Liver (tissue), 10 donors: ENCODE measurements around the gene TMIGD3. TPM values are rescaled to one million over a fixed set of nuclear protein-coding genes. Genes with fewer than 3 reads are reported as not detected.

Source experiments
- DNase-seq: peaks from one replicate; pipeline ENCODE4 v3.0.0-alpha.2; 2017; ENCODE audit warnings: low spot score
- H3K27ac ChIP-seq, 2 donors: one replicate each; pipeline ENCODE4 v1.7.0; 2013; ENCODE audit warnings: inconsistent platforms in 2 of 2, low read length in 2 of 2, control low read depth in 1 of 2, low read depth in 1 of 2, mild to moderate bottlenecking in 1 of 2
- H3K27me3 ChIP-seq, 4 donors: one replicate each; pipeline versions ENCODE4 v1.6.1 to v1.7.0; 2013; ENCODE audit warnings: low read length in 3 of 4, inconsistent platforms in 1 of 4, mild to moderate bottlenecking in 1 of 4, moderate library complexity in 1 of 4; ENCODE audit not compliant: control insufficient read depth in 4 of 4, insufficient read depth in 4 of 4
- H3K36me3 ChIP-seq, 4 donors: one replicate each; pipeline versions ENCODE4 v1.6.1 to v1.7.0; 2013; ENCODE audit warnings: low read length in 3 of 4, mild to moderate bottlenecking in 3 of 4, low read depth in 1 of 4, moderate library complexity in 1 of 4; ENCODE audit not compliant: control insufficient read depth in 4 of 4, insufficient read depth in 3 of 4
- H3K4me1 ChIP-seq, 4 donors: one replicate each; pipeline versions ENCODE4 v1.6.1 to v1.7.0; 2013; ENCODE audit warnings: low read length in 3 of 4, mild to moderate bottlenecking in 3 of 4, moderate library complexity in 1 of 4; ENCODE audit not compliant: control insufficient read depth in 4 of 4, insufficient read depth in 4 of 4
- H3K4me3 ChIP-seq, 3 donors: one replicate each; pipeline versions ENCODE4 v1.6.1 to v1.7.0; 2013; ENCODE audit warnings: low read length in 3 of 3, control low read depth in 1 of 3, low read depth in 1 of 3, mild to moderate bottlenecking in 1 of 3
- H3K9ac ChIP-seq, 2 donors: one replicate each; pipeline ENCODE4 v1.7.0; 2013; ENCODE audit warnings: low read length in 2 of 2, mild to moderate bottlenecking in 2 of 2, moderate library complexity in 2 of 2, control low read depth in 1 of 2, low read depth in 1 of 2
- H3K9me3 ChIP-seq, 4 donors: one replicate each; pipeline versions ENCODE4 v1.6.1 to v1.7.0; 2013; ENCODE audit warnings: low read length in 3 of 4; ENCODE audit not compliant: control insufficient read depth in 4 of 4
- EGR1 ChIP-seq, 2 donors: IDR thresholded peaks; 2 replicates each; pipeline ENCODE4 v1.6.1; 2016 to 2018; ENCODE audit warnings: antibody characterized with exemption in 2 of 2, low read depth in 2 of 2
- FOXA1 ChIP-seq: IDR thresholded peaks from 2 replicates; pipeline ENCODE4 v1.6.1; 2016; ENCODE audit warnings: antibody characterized with exemption
- FOXA2 ChIP-seq: IDR thresholded peaks from 2 replicates; pipeline ENCODE4 v1.6.1; 2016; ENCODE audit warnings: antibody characterized with exemption
- GABPA ChIP-seq, 2 donors: IDR thresholded peaks in 1 of 2; conservative IDR thresholded peaks in 1 of 2; 2 replicates each; pipeline ENCODE4 v1.6.1; 2016; ENCODE audit warnings: antibody characterized with exemption in 2 of 2, mild to moderate bottlenecking in 1 of 2, moderate library complexity in 1 of 2
- HNF4A ChIP-seq, 2 donors: conservative IDR thresholded peaks; 2 replicates each; pipeline ENCODE4 v1.6.1; 2016; ENCODE audit warnings: antibody characterized with exemption in 2 of 2, mild to moderate bottlenecking in 2 of 2
- HNF4G ChIP-seq: IDR thresholded peaks from 2 replicates; pipeline ENCODE4 v1.6.1; 2016; ENCODE audit warnings: antibody characterized with exemption
- JUND ChIP-seq, 2 donors: IDR thresholded peaks; 2 replicates each; pipeline ENCODE4 v1.6.1; 2016; ENCODE audit warnings: antibody characterized with exemption in 2 of 2
- MAX ChIP-seq: IDR thresholded peaks from 2 replicates; pipeline ENCODE4 v1.6.1; 2016; ENCODE audit warnings: antibody characterized with exemption
- RAD21 ChIP-seq, 2 donors: IDR thresholded peaks; 2 replicates each; pipeline ENCODE4 v1.6.1; 2016; ENCODE audit warnings: antibody characterized with exemption in 2 of 2, mild to moderate bottlenecking in 2 of 2
- REST ChIP-seq: IDR thresholded peaks from 2 replicates; pipeline ENCODE4 v1.6.1; 2016; ENCODE audit warnings: antibody characterized with exemption, mild to moderate bottlenecking
- RXRA ChIP-seq, 2 donors: IDR thresholded peaks; 2 replicates each; pipeline ENCODE4 v1.6.1; 2017 to 2018; ENCODE audit warnings: antibody characterized with exemption in 2 of 2, mild to moderate bottlenecking in 1 of 2
- SP1 ChIP-seq: IDR thresholded peaks from 2 replicates; pipeline ENCODE4 v1.6.1; 2018; ENCODE audit warnings: antibody characterized with exemption, mild to moderate bottlenecking
- TAF1 ChIP-seq: conservative IDR thresholded peaks from 2 replicates; pipeline ENCODE4 v1.6.1; 2016; ENCODE audit warnings: antibody characterized with exemption, mild to moderate bottlenecking
- YY1 ChIP-seq: IDR thresholded peaks from 2 replicates; pipeline ENCODE4 v1.6.1; 2016; ENCODE audit warnings: antibody characterized with exemption, mild to moderate bottlenecking
- WGBS: extraction: QIAGEN DNeasy Blood & Tissue Kit; methylation state at CpG from one replicate; pipeline ENCODE4 v1.1.7; 2013; 5-methylcytosine and 5-hydroxymethylcytosine counted together
- polyA plus RNA-seq, 2 donors: library from polyadenylated mRNA; stranded (reverse) in 1 of 2; unstranded in 1 of 2; fragments of 200-250 nt in 1 of 2; fragments of >200 nt in 1 of 2; fragmentation: Nextera tagmentation in 1 of 2; extraction: Ambion mirVana in 1 of 2; gene quantifications; one replicate each; pipeline versions ENCODE4 v1.2.1 to v1.2.3, GENCODE V29; 2013 to 2015
- small RNA-seq: library from RNA; depleted of rRNA; stranded (forward); fragments of <200 nt; gene quantifications from one replicate; pipeline ENCODE3, GENCODE V24; 2014
- total RNA-seq, 2 donors: library from RNA; depleted of rRNA; stranded (reverse); fragments of >200 nt; gene quantifications; one replicate each; pipeline ENCODE4 v1.2.3, GENCODE V29; 2014
- TF ChIP-seq, protein P1 (sequence below): fragments of 150-350 bp; IDR thresholded peaks from 2 replicates; pipeline ENCODE4 v1.5.1; 2017; ENCODE audit warnings: improper control_type of control experiment, low read depth, low read length; ENCODE audit not compliant: missing input control
- TF ChIP-seq, protein P2 (sequence below): IDR thresholded peaks from 2 replicates; pipeline ENCODE4 v1.6.1; 2016; ENCODE audit warnings: antibody characterized with exemption
- donor health status: healthy.
- donor health status: healthy.
- donor health status: healthy.
- donor health status: healthy.
- donor health status: healthy.

The TMIGD3 gene
- total and polyA plus RNA-seq, 4 donors: 2.6 to 5.9 (median 4.6) TPM

GRCh38 chr1:111439461-111440351 lies 63.7 kb downstream of the TMIGD3 start:
- 88% methylated on average over 3 of the region's 3 CpGs for WGBS
- Histone ChIP-seq H3K27ac (no peak overlapping the region), H3K4me3 (no peak overlapping the region), H3K27me3 (no peaks in the 10 kb centered on the region), H3K9me3 (no peaks in the 10 kb centered on the region), H3K36me3 (peaks cover 8 to 59% (median 47%) of the 10 kb centered on the region in 4 donors), H3K4me1 (no peaks in the 10 kb centered on the region), H3K9ac (no peak overlapping the region)
- TF ChIP-seq RAD21 (IDR thresholded peaks at IDR 0.05): no peak
- no peak for TF ChIP-seq FOXA2
- no peak for TF ChIP-seq RXRA (IDR thresholded peaks at IDR 0.05)
- TF ChIP-seq FOXA1: no peak
- DNase-seq: no peak

- TF ChIP-seq FOXA2: no peak
- TF ChIP-seq MAX: no peak
- no peak for TF ChIP-seq GABPA (IDR thresholded peaks at IDR 0.05 in 1 of 2, conservative IDR thresholded peaks at IDR 0.05 in 1 of 2)
- no peak for TF ChIP-seq RXRA (IDR thresholded peaks at IDR 0.05)
- no peak for TF ChIP-seq HNF4G
- TF ChIP-seq SP1: no peak
- no peak for TF ChIP-seq YY1
- no peak for TF ChIP-seq RAD21 (IDR thresholded peaks at IDR 0.05)
- no peak for TF ChIP-seq TAF1
- TF ChIP-seq REST: no peak
- TF ChIP-seq, protein P1, sequence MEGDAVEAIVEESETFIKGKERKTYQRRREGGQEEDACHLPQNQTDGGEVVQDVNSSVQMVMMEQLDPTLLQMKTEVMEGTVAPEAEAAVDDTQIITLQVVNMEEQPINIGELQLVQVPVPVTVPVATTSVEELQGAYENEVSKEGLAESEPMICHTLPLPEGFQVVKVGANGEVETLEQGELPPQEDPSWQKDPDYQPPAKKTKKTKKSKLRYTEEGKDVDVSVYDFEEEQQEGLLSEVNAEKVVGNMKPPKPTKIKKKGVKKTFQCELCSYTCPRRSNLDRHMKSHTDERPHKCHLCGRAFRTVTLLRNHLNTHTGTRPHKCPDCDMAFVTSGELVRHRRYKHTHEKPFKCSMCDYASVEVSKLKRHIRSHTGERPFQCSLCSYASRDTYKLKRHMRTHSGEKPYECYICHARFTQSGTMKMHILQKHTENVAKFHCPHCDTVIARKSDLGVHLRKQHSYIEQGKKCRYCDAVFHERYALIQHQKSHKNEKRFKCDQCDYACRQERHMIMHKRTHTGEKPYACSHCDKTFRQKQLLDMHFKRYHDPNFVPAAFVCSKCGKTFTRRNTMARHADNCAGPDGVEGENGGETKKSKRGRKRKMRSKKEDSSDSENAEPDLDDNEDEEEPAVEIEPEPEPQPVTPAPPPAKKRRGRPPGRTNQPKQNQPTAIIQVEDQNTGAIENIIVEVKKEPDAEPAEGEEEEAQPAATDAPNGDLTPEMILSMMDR: no peak
- TF ChIP-seq JUND (IDR thresholded peaks at IDR 0.05): no peak
- no peak for TF ChIP-seq HNF4A (conservative IDR thresholded peaks at IDR 0.05)
- TF ChIP-seq EGR1 (IDR thresholded peaks at IDR 0.05; ENCODE audit: low read depth in 2 of 2): no peak
- TF ChIP-seq, protein P2, sequence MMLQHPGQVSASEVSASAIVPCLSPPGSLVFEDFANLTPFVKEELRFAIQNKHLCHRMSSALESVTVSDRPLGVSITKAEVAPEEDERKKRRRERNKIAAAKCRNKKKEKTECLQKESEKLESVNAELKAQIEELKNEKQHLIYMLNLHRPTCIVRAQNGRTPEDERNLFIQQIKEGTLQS: no peak
- TF ChIP-seq FOXA1: no peak
- 78% methylated on average over 3 of the region's 3 CpGs for WGBS
- no peak overlapping the region for H3K27ac ChIP-seq
- H3K4me3 ChIP-seq: no peak overlapping the region
- H3K9ac ChIP-seq: no peak overlapping the region
- DNase-seq: no peak
- no peaks in the 10 kb centered on the region for H3K27me3 ChIP-seq
- H3K4me1 ChIP-seq: no peaks in the 10 kb centered on the region
- peaks cover 1 to 33% (median 26%) of the 10 kb centered on the region in 4 donors for H3K36me3 ChIP-seq
- H3K9me3 ChIP-seq: no peaks in the 10 kb centered on the region
These were observed 66.7 kb downstream of the TMIGD3 start for GRCh38 chr1:111436726-111437125.

Small RNA genes lying within 50 kb of the gene (small RNA-seq; reads per million reads assigned to genes)
- gene RF00019 (not detected), gene RNU6-792P (not detected)

Other genes starting within 250 kb of the TMIGD3 start
- not detected for gene CHIA, start 212.8 kb downstream of the TMIGD3 start, total RNA-seq
- under 1 TPM in 1 of 2 donors, not detected in 1; 0.06 TPM for gene CHIA, start 212.8 kb downstream of the TMIGD3 start, polyA plus RNA-seq
- gene OVGP1, start 75.9 kb downstream of the TMIGD3 start, total RNA-seq: 10 to 100 TPM in 1 of 2 donors, 1 to 10 TPM in 1; 2.8 to 10.6 TPM
- gene OVGP1, start 75.9 kb downstream of the TMIGD3 start, polyA plus RNA-seq: 10 to 100 TPM in 1 of 2 donors, under 1 TPM in 1; 0.96 to 10.9 TPM
- 10 to 100 TPM; 12.7 to 21.9 TPM for gene WDR77, start 54.4 kb downstream of the TMIGD3 start, total RNA-seq
- 10 to 100 TPM; 17.9 to 25.3 TPM for gene WDR77, start 54.4 kb downstream of the TMIGD3 start, polyA plus RNA-seq
- 100 to 1,000 TPM; 143 to 212 TPM for gene ATP5PB, start 54.2 kb downstream of the TMIGD3 start, total RNA-seq
- gene ATP5PB, start 54.2 kb downstream of the TMIGD3 start, polyA plus RNA-seq: 100 to 1,000 TPM; 234 to 257 TPM
- gene C1orf162, start 29.6 kb downstream of the TMIGD3 start, total RNA-seq: 1 to 10 TPM; 4.0 to 6.4 TPM
- gene C1orf162, start 29.6 kb downstream of the TMIGD3 start, polyA plus RNA-seq: 10 to 100 TPM; 14.4 to 16.3 TPM
- 1 to 10 TPM; 2.3 to 4.0 TPM for gene ADORA3, start within 50 bp of the TMIGD3 start, total RNA-seq
- 1 to 10 TPM in 1 of 2 donors, under 1 TPM in 1; 0.97 to 5.6 TPM for gene ADORA3, start within 50 bp of the TMIGD3 start, polyA plus RNA-seq
- gene RAP1A, start 116.2 kb upstream of the TMIGD3 start, total RNA-seq: 10 to 100 TPM; 14.2 to 31.4 TPM
- 10 to 100 TPM; 23.1 to 28.6 TPM for gene RAP1A, start 116.2 kb upstream of the TMIGD3 start, polyA plus RNA-seq
- gene INKA2, start 235.8 kb upstream of the TMIGD3 start, total RNA-seq: under 1 TPM; 0.51 to 0.67 TPM
- under 1 TPM; 0.26 to 0.52 TPM for gene INKA2, start 235.8 kb upstream of the TMIGD3 start, polyA plus RNA-seq